ENCODE data around the gene WDR86.

- no peak for TF ChIP-seq CTCF (conservative IDR thresholded peaks at IDR 0.05; ENCODE audit: low read depth, low read length)
- TF ChIP-seq CHD1 (IDR thresholded peaks at IDR 0.05; ENCODE audit: low read depth, low read length) = no peak
- no peak for TF ChIP-seq POLR2A (IDR thresholded peaks at IDR 0.05; ENCODE audit: low read depth, low read length)
- no peak for TF ChIP-seq SMC3 (IDR thresholded peaks at IDR 0.05; ENCODE audit: low read depth, low read length)
- TF ChIP-seq CEBPB (IDR thresholded peaks at IDR 0.05; ENCODE audit: low read depth, low read length) = no peak
- no peak for TF ChIP-seq NFE2L2 (IDR thresholded peaks at IDR 0.05; ENCODE audit: low read depth, low read length)
- TF ChIP-seq, protein P1, sequence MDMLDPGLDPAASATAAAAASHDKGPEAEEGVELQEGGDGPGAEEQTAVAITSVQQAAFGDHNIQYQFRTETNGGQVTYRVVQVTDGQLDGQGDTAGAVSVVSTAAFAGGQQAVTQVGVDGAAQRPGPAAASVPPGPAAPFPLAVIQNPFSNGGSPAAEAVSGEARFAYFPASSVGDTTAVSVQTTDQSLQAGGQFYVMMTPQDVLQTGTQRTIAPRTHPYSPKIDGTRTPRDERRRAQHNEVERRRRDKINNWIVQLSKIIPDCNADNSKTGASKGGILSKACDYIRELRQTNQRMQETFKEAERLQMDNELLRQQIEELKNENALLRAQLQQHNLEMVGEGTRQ (IDR thresholded peaks at IDR 0.05; ENCODE audit: low read depth, low read length) = no peak
- no peak for TF ChIP-seq MXI1 (IDR thresholded peaks at IDR 0.05; ENCODE audit: borderline replicate concordance, low read depth, low read length)
- TF ChIP-seq BHLHE40 (IDR thresholded peaks at IDR 0.05; ENCODE audit: low read depth, low read length) = no peak
- no peak for TF ChIP-seq RAD21 (IDR thresholded peaks at IDR 0.05; ENCODE audit: low read length)
Measured at GRCh38 chr7:151392002-151392401, 17.8 kb downstream of the WDR86 start.
